Right kidney (tissue), 1 donor: ENCODE data around the gene LARGE1.
A peak's percentile ranks its signal among the peaks of the same experiment; 100 is the strongest.

ENCODE experiments used
- DNase-seq: peaks from one replicate; pipeline ENCODE4 v3.0.0-alpha.2; 2016

The LARGE1 gene

DNA sequence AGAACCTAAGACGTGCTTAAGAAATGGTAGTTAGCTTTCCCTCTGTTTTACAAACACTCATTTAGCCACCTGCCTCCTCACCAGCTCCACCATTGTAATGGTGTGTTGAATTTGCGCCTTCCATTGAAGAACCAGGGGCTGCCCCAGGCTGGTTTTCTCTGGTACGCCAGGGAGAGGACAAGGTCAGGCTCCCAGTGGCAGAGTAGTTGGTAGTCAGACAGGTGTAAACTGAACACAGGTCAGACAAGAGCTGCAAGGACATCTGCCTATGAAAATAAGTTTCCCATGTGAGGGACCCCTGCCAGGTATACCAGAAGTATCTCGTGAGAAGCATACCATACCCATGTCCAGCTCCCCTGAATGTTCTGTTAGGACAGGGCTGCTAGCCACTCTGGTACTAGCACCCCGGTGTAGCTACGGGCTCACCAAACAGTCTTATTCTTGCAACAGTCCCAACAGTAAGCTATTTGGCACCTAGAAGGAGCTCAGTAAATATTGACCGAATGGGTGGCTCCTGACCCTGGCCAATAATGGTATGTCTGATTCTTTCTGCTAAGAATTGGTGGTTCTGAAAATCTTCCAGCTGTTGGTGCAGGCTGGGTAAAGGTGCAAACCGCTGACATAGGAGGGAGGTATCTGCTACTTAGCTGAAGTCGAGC lies 359.0 kb downstream of the LARGE1 start:
- no peak for DNase-seq

DNA sequence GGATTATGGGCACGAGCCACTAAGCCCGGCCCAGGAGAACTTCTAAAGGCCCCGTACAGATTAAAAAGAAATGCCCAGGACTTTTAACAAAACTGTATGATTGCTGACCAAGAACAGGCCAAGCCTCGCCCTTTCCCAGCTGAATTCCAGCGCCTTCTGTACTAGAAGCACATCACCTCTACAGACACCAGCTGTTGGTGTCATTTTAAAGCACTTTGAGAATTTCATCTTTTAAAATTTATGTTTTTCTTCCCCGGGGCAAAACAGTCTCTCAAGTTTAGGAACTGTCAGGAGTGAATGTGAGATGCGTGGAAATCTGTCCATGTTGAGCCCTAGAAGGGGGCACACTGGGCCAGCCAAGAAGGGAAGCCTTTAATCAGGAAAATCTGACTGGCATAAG lies 362.4 kb downstream of the LARGE1 start:
- no peak for DNase-seq

DNA sequence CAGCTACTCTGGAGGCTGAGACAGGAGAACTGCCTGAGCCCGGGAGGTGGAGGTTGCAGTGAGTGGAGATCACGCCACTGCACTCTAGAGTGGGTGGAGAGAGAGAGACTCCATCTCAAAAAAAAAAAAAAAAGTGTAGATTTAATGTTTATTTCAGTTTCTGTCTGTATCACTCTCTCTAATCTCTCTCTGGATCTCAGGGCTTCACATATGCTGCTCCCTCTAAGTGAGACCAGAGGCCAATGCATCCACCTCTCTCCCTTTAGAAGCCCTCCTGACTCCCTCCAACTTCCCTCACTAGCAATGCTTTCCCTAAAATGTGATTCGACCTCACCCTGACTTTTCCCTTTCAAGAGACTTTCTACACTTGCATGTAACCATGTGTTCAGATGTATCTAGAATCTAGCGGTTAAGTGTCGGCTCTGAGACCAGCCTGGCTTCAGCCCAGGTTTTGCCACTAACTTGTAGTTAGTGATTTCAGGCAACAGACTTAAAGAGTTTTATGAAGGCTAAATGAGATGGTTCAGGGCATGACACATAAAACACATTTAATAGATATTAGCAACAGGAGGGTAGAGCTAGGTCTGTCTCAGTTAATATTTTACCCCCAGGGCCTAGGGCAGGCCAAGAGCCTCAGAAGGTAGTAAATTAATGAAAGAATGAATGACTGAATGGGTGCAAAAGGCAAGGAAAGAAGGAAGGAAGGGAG lies 364.3 kb downstream of the LARGE1 start:
- no peak for DNase-seq

- DNase-seq = no peak
Observed at GRCh38 chr22:33553493-33553892, 366.8 kb downstream of the LARGE1 start.

DNA sequence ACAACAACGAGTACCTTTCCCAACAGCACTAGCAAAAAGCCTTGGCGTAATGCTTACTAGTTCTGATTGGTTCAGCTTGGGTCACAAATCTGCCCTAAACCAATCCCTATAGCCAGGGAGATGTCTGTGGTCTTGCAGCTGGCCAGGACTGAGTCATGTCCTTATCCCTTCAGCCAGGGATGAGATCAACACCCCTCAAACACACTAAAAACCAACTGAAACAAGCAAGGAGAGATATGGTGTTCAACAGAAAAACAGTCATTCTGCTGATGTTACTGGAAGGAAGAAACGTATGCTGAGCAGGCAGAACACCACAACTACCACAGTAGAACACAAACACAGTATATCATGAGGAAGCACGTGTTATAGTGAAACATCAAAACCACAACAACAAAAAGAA lies 375.6 kb downstream of the LARGE1 start:
- no peak for DNase-seq

GRCh38 chr22:33542722-33543121 lies 377.6 kb downstream of the LARGE1 start:
- no peak for DNase-seq

- DNase-seq = no peak
Observed at GRCh38 chr22:33542153-33542552, 378.1 kb downstream of the LARGE1 start.

DNA sequence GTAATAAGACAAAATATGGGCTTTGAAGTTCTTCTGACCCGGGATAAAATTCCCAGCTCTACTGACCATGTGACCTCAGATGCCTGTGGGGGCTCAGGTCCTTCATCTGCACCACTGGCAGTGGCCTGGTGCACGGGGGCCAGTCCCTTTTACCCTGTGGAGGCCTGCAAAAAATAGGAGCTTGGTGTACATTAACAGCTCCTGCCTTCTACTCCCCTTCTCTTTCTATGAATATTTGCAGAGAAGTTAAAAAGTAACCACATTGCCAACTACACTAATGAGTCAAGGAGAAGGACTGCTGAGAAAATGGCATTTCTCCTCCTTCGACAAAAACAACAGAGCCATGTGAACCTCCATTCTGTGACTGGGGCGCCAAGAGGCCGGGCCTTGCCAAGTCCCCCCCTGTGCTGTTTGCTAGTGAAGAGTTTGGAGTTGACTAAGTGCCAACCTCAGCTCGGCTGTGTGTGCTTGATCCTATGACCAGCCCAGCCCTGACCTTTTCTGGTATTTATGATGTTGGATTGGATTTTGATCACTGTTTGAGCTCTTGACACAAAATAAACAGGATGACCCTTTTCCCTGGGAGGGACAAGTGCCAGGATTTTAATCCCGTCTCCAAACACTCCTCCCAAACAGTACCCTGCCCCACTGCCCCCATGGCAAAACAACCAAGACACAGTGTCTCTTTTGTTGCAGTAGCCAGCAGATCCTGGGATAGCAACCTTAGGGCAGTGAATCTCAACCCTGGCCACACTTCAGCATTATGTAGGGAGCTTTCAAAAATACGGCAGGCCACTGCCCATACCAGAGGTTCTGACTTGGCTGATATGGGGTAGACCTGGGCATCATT lies 380.1 kb downstream of the LARGE1 start:
- peak; percentile 59 for DNase-seq

GRCh38 chr22:33539202-33539901 lies 380.9 kb downstream of the LARGE1 start:
- DNase-seq = no peak

GRCh38 chr22:33538277-33538885 lies 381.9 kb downstream of the LARGE1 start:
- no peak for DNase-seq

GRCh38 chr22:33537059-33537458 lies 383.2 kb downstream of the LARGE1 start:
- DNase-seq = no peak

GRCh38 chr22:33535937-33536875 lies 384.1 kb downstream of the LARGE1 start:
- DNase-seq = no peak

GRCh38 chr22:33529424-33530113 lies 390.7 kb downstream of the LARGE1 start:
- no peak for DNase-seq

GRCh38 chr22:33528183-33528582 lies 392.1 kb downstream of the LARGE1 start:
- no peak for DNase-seq

GRCh38 chr22:33526434-33527107 lies 393.7 kb downstream of the LARGE1 start:
- DNase-seq = no peak

DNA sequence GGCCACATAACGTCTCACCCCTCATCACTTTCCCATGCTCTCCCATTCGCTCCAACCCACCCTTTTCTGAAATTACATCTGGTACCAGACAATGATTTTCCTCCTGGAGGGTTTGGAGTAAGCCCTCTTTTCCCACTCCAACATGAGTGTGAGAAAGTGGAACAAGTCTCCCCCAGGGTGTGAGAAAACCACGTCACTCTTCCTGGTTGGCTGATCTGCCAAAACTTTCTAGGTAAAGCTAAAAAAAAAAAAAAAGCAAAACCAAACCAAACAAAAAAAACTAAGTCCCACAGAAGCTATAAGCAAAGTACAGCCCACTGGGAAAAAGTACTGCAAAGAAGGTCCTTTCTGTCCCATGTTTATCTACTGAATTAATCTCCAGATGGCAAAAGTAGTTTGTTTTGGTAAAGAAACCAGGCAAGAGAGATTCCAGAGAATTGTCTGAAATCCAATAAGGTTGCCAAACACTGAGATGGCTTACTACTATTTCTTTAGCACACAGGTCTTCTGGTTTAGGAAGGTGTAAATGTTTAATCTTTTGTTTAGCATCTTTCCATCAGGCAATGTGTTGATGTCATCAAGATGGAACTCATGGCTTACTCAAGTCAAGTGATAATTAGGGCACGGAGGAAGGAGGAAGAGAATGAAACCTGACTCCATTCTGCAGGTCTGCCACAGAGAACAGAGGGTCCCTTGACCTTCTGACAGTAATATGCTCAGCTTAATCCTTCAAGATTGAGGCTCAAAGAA lies 395.6 kb downstream of the LARGE1 start:
- no peak for DNase-seq

DNA sequence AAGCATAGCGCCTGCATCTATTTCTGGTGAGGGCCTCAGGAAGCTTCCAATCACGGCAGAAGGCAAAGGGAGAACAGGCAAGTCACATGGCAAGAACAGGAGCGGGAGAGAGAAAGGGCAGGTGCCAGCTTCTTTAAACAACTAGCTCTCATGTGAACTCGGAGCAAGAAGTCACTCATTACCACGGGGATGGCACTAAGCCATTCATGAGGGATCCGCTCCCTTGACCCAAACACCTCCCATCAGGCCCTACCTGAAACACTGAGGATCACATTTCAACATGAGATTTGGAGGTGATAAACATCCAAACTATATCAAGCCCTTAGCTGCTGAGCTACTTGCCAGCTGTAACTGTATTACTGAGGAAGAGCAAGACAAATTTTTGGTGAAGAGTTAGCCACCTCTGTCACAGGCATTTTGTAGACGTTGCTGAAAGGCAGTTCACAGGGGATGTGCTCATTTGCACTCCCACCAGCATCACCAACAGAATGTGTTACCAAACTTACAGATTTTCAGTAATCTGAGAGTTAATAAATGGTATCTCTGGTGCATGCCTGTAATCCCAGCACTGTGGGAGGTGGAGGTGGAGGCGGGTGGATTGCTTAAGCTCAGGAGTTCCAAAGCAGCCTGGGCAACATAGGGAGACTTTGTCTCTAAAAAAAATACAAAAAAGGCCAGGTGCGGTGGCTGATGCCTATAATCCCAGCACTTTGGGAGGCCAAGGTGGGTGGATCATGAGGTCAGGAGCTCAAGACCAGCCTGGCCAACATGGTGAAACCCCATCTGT lies 398.2 kb downstream of the LARGE1 start:
- DNase-seq = no peak
